BLaER1 (cell line): ENCODE data around the gene RBM47.
"Not testable (repeated sequence)": the region's sequence is repeated elsewhere in the genome, so short reads cannot be mapped to it uniquely, and the experiment has no call there.

Source experiments
- H3K27ac ChIP-seq: shearing (Covaris generic); formaldehyde crosslinking; 2 replicates; pipeline ENCODE4 v1.8.1; 2022
- H3K27me3 ChIP-seq: shearing (Covaris generic); formaldehyde crosslinking; 2 replicates; pipeline ENCODE4 v1.8.1; 2022
- H3K36me3 ChIP-seq: shearing (Covaris generic); formaldehyde crosslinking; 2 replicates; pipeline ENCODE4 v1.8.1; 2022
- H3K4me1 ChIP-seq: shearing (Covaris generic); formaldehyde crosslinking; 2 replicates; pipeline ENCODE4 v1.8.1; 2022
- H3K4me2 ChIP-seq: shearing (Covaris generic); formaldehyde crosslinking; 2 replicates; pipeline ENCODE4 v1.8.1; 2022
- H3K4me3 ChIP-seq: shearing (Covaris generic); formaldehyde crosslinking; 2 replicates; pipeline ENCODE4 v1.8.1; 2022
- H3K9ac ChIP-seq: shearing (Covaris generic); formaldehyde crosslinking; 2 replicates; pipeline ENCODE4 v1.8.1; 2022
- H3K9me3 ChIP-seq: shearing (Covaris generic); formaldehyde crosslinking; 2 replicates; pipeline ENCODE4 v1.8.1; 2022
- H4K20me1 ChIP-seq: shearing (Covaris generic); formaldehyde crosslinking; 2 replicates; pipeline ENCODE4 v1.8.1; 2022
- Cebpa-rat ChIP-seq: shearing (Covaris generic); IDR thresholded peaks from 2 replicates; pipeline ENCODE4 v1.8.1; 2022

RBM47 gene

GRCh38 chr4:40439519-40439918 lies 190.1 kb downstream of the RBM47 start:
- TF ChIP-seq Cebpa-rat: no peak
- Histone ChIP-seq H3K4me1 (no peaks in the 10 kb centered on the region), H3K4me2 (no peak overlapping the region), H3K36me3 (no peaks in the 10 kb centered on the region), H3K9me3 (peaks cover 16% of the 10 kb centered on the region), H3K27me3 (no peaks in the 10 kb centered on the region), H3K4me3 (no peak overlapping the region), H4K20me1 (no peaks in the 10 kb centered on the region), H3K9ac (no peak overlapping the region), H3K27ac (no peak overlapping the region)

GRCh38 chr4:40438384-40439026 lies 191.2 kb downstream of the RBM47 start:
- no peak overlapping the region for H3K27ac ChIP-seq
- TF ChIP-seq Cebpa-rat: no peak
- no peaks in the 10 kb centered on the region for H4K20me1 ChIP-seq
- H3K4me2 ChIP-seq: no peak overlapping the region
- H3K36me3 ChIP-seq: no peaks in the 10 kb centered on the region
- H3K27me3 ChIP-seq: no peaks in the 10 kb centered on the region
- H3K4me1 ChIP-seq: no peaks in the 10 kb centered on the region
- no peak overlapping the region for H3K9ac ChIP-seq
- no peak overlapping the region for H3K4me3 ChIP-seq
- H3K9me3 ChIP-seq: peaks cover 16% of the 10 kb centered on the region

- no peaks in the 10 kb centered on the region for H3K36me3 ChIP-seq
- TF ChIP-seq Cebpa-rat: no peak
- peaks cover 16% of the 10 kb centered on the region for H3K9me3 ChIP-seq
- no peaks in the 10 kb centered on the region for H3K27me3 ChIP-seq
- H3K4me2 ChIP-seq: no peak overlapping the region
- no peaks in the 10 kb centered on the region for H4K20me1 ChIP-seq
- H3K9ac ChIP-seq: no peak overlapping the region
- H3K27ac ChIP-seq: no peak overlapping the region
- H3K4me1 ChIP-seq: no peaks in the 10 kb centered on the region
- H3K4me3 ChIP-seq: no peak overlapping the region
Measured at GRCh38 chr4:40437741-40438383, 191.8 kb downstream of the RBM47 start.

GRCh38 chr4:40435306-40435705 lies 194.4 kb downstream of the RBM47 start:
- H3K4me3 ChIP-seq, H3K4me2 ChIP-seq, H3K27ac ChIP-seq, H3K36me3 ChIP-seq, H3K9ac ChIP-seq, H3K27me3 ChIP-seq, H3K4me1 ChIP-seq, H4K20me1 ChIP-seq: not testable (repeated sequence)
- H3K9me3 ChIP-seq: peaks cover 16% of the 10 kb centered on the region

GRCh38 chr4:40434126-40434687 lies 195.5 kb downstream of the RBM47 start:
- H3K27ac ChIP-seq: no peak overlapping the region
- no peak overlapping the region for H3K4me3 ChIP-seq
- H4K20me1 ChIP-seq: no peaks in the 10 kb centered on the region
- TF ChIP-seq Cebpa-rat: no peak
- no peaks in the 10 kb centered on the region for H3K27me3 ChIP-seq
- no peaks in the 10 kb centered on the region for H3K36me3 ChIP-seq
- no peak overlapping the region for H3K4me2 ChIP-seq
- no peaks in the 10 kb centered on the region for H3K4me1 ChIP-seq
- peaks cover 16% of the 10 kb centered on the region for H3K9me3 ChIP-seq
- no peak overlapping the region for H3K9ac ChIP-seq

- Histone ChIP-seq H3K36me3 (no peaks in the 10 kb centered on the region), H3K4me1 (no peaks in the 10 kb centered on the region), H3K9me3 (peaks cover 3% of the 10 kb centered on the region), H4K20me1 (no peaks in the 10 kb centered on the region), H3K27ac (no peak overlapping the region), H3K9ac (no peak overlapping the region), H3K27me3 (no peaks in the 10 kb centered on the region), H3K4me2 (no peak overlapping the region), H3K4me3 (no peak overlapping the region)
- no peak for TF ChIP-seq Cebpa-rat
Measured at GRCh38 chr4:40432504-40432903, 197.2 kb downstream of the RBM47 start.

- not testable (repeated sequence) for H3K4me2 ChIP-seq, H3K4me1 ChIP-seq, H3K36me3 ChIP-seq, H3K9me3 ChIP-seq, H3K9ac ChIP-seq, H4K20me1 ChIP-seq, H3K27ac ChIP-seq, H3K4me3 ChIP-seq, H3K27me3 ChIP-seq
Measured at GRCh38 chr4:40427871-40428270, 201.8 kb downstream of the RBM47 start.

- Histone ChIP-seq H3K27ac (no peak overlapping the region), H3K4me3 (no peak overlapping the region)
- no peak for TF ChIP-seq Cebpa-rat
Measured at GRCh38 chr4:40427128-40427527, 202.5 kb downstream of the RBM47 start.

GRCh38 chr4:40425799-40426574 lies 203.7 kb downstream of the RBM47 start:
- Histone ChIP-seq H3K27me3 (no peaks in the 10 kb centered on the region), H4K20me1 (no peaks in the 10 kb centered on the region), H3K27ac (no peak overlapping the region), H3K4me3 (no peak overlapping the region), H3K4me1 (no peaks in the 10 kb centered on the region), H3K36me3 (no peaks in the 10 kb centered on the region), H3K9ac (no peak overlapping the region), H3K4me2 (no peak overlapping the region), H3K9me3 (no peaks in the 10 kb centered on the region)
- TF ChIP-seq Cebpa-rat: no peak

More at GRCh38 chr4:40427128-40427527, 202.5 kb downstream of the RBM47 start:
- no peak overlapping the region for H3K4me2 ChIP-seq
- no peak overlapping the region for H3K9ac ChIP-seq
- no peaks in the 10 kb centered on the region for H3K4me1 ChIP-seq
- H4K20me1 ChIP-seq: no peaks in the 10 kb centered on the region
- H3K27me3 ChIP-seq: no peaks in the 10 kb centered on the region
- H3K9me3 ChIP-seq: no peaks in the 10 kb centered on the region
- no peaks in the 10 kb centered on the region for H3K36me3 ChIP-seq

- H3K4me1 ChIP-seq: no peaks in the 10 kb centered on the region
- H3K4me3 ChIP-seq: no peak overlapping the region
- no peak for TF ChIP-seq Cebpa-rat
- H3K27ac ChIP-seq: no peak overlapping the region
- H3K9ac ChIP-seq: no peak overlapping the region
- no peaks in the 10 kb centered on the region for H3K36me3 ChIP-seq
- H3K27me3 ChIP-seq: no peaks in the 10 kb centered on the region
- H4K20me1 ChIP-seq: no peaks in the 10 kb centered on the region
- peaks cover 9% of the 10 kb centered on the region for H3K9me3 ChIP-seq
- no peak overlapping the region for H3K4me2 ChIP-seq
Measured at GRCh38 chr4:40423735-40424134, 205.9 kb downstream of the RBM47 start.
